Heart right ventricle (tissue), 16 donors: ENCODE measurements around the gene KCNK10. TPM values are rescaled to one million over a fixed set of nuclear protein-coding genes. Genes with fewer than 3 reads are reported as not detected.
A peak's percentile ranks its signal among the peaks of the same experiment; 100 is the strongest.

ENCODE experiments used
- ATAC-seq, 8 donors: fragments of 200-7000 bp; cut with Tn5 transposase; one replicate each; pipeline ENCODE4 v1.9.1; 2020; ENCODE audit warnings: mild to moderate bottlenecking in 8 of 8, moderate library complexity in 8 of 8, moderate number of reproducible peaks in 1 of 8
- DNase-seq, 2 donors: peaks; one replicate each; pipeline ENCODE4 v3.0.0-alpha.2; 2020
- H3K27ac ChIP-seq, 10 donors: fragments of 200-600 bp; sonication (generic) in 2 of 10; one replicate each; pipeline versions ENCODE4 v1.5.0 to v1.8.0; 2020 to 2022; ENCODE audit warnings: mild to moderate bottlenecking in 3 of 10
- H3K27me3 ChIP-seq, 7 donors: fragments of 200-600 bp; one replicate each; pipeline ENCODE4 v1.8.0; 2021 to 2022; ENCODE audit warnings: mild to moderate bottlenecking in 2 of 7
- H3K36me3 ChIP-seq, 9 donors: fragments of 200-600 bp; sonication (generic) in 1 of 9; one replicate each; pipeline versions ENCODE4 v1.5.0 to v1.8.0; 2020 to 2022; ENCODE audit warnings: mild to moderate bottlenecking in 2 of 9
- H3K4me1 ChIP-seq, 9 donors: fragments of 200-600 bp; sonication (generic) in 1 of 9; one replicate each; pipeline versions ENCODE4 v1.5.0 to v1.8.0; 2020 to 2022; ENCODE audit warnings: mild to moderate bottlenecking in 4 of 9
- H3K4me3 ChIP-seq, 10 donors: fragments of 200-600 bp; sonication (generic) in 2 of 10; one replicate each; pipeline versions ENCODE4 v1.5.0 to v1.8.0; 2020 to 2022; ENCODE audit warnings: mild to moderate bottlenecking in 7 of 10, moderate library complexity in 2 of 10
- H3K9me3 ChIP-seq, 11 donors: fragments of 200-600 bp in 10 of 11; sonication (generic) in 2 of 11; one replicate each; pipeline versions ENCODE4 v1.5.0 to v1.8.0; 2013 to 2022; ENCODE audit warnings: mild to moderate bottlenecking in 2 of 11, control low read depth in 1 of 11, moderate library complexity in 1 of 11
- CTCF ChIP-seq, 9 donors: fragments of 200-600 bp; sonication (generic) in 2 of 9; IDR thresholded peaks; one replicate each; pipeline versions ENCODE4 v1.5.0 to v1.8.0; 2021 to 2022; ENCODE audit warnings: antibody characterized with exemption in 9 of 9, mild to moderate bottlenecking in 5 of 9, moderate library complexity in 1 of 9
- WGBS, 2 donors: extraction: QIAGEN DNeasy Blood & Tissue Kit; methylation state at CpG; one replicate each; pipeline ENCODE4 v1.1.7; 2013; ENCODE audit warnings: inconsistent platforms in 1 of 2; 5-methylcytosine and 5-hydroxymethylcytosine counted together
- intact Hi-C, 10 donors: fragments of 100-400 bp; cut with DNase I; formaldehyde crosslinking; loops; one replicate each; pipeline versions ENCODE4 v1.11.1 to v1.14.2; 2022
- long read RNA-seq, 3 donors: library from polyadenylated mRNA; unstranded; transcript quantifications; one replicate each; pipeline ENCODE4 v2.0.0, GENCODE V29; 2020 to 2021
- polyA plus RNA-seq, 2 donors: library from polyadenylated mRNA; stranded (reverse); fragments of 200-250 nt; gene quantifications; one replicate each; pipeline ENCODE4 v1.2.3, GENCODE V29; 2013
- total RNA-seq, 10 donors: library from RNA; stranded (reverse); fragmentation: NEBNext Ultra II Directional in 3 of 10; extraction: Animal tissue kit (Norgen Biotek cat#: 25700) in 3 of 10; gene quantifications; one replicate each; pipeline versions ENCODE4 v1.2.1 to v1.2.4, GENCODE V29; 2021 to 2023
- donor health status: Arrhythmogenic right ventricular cardiomyopathy.
- donor health status: ischemic (EF 13 %, LVEDD 7.1; RV severe dilation, severe dysfunction).
- donor health status: healthy with polysubstance abuse.
- donor health status: DM: no; HTN: yes; CAD: no.
- donor health status: DM: no; HTN: no; CAD: no.
- donor health status: ischemic (EF 25% LVEDD 6.9; RV normal size, moderate dysfunction).
- donor health status: ischemic (EF 25% LVEDD 5.7; RV mildly dilated, moderate dysfunction).
- donor health status: healthy.
- donor health status: DM: yes; HTN: yes; CAD: no.
- donor health status: Ischemic cardiomyopathy.
- donor health status: ischemic (EF 35%, LVEDD 5.7; RV mildly dilated, moderate dysfunction).
- donor health status: nonischemic (EF 11% LVEDD 7.7; RV severe dilation, severe dysfunction).
- donor health status: DM: yes; HTN: yes; CAD: no.
- donor health status: PGD.
- donor health status: ischemic (EF 29% LVEDD 5.4; RV normal size, mild dysfunction).
- donor health status: nonischemic (EF 23%, LVEDD 6.1; RV moderate dilation, normal function).

Gene KCNK10
- total RNA-seq (under 1 TPM in 2 of 10 donors, not detected in 8; 0.11 to 0.21 TPM), polyA plus RNA-seq (under 1 TPM in 1 of 2 donors, not detected in 1; 0.01 TPM)
- long read RNA-seq, donor 1: 0 reads
- long read RNA-seq, donor 2: 0 reads
- long read RNA-seq, donor 3: 0 reads

GRCh38 chr14:88323086-88323522 lies at the start of gene KCNK10:
Gene KCNK10 (minus strand): TSS chr14:88323269. CDS start chr14:88322798, 471 bp downstream.
- Histone ChIP-seq H3K4me1 (peaks cover 0 to 27% (median 12%) of the 10 kb centered on the region in 9 donors), H3K9me3 (peaks cover 0 to 3% (median 0%) of the 10 kb centered on the region in 11 donors), H3K27ac (no peak within 1 kb of the TSS), H3K4me3 (peak within 1 kb of the TSS; percentile 18 to 46 (median 38)), H3K27me3 (peaks cover 6 to 99% (median 83%) of the 10 kb centered on the region in 7 donors), H3K36me3 (no peaks in the 10 kb centered on the region)
- DNase-seq: no peak
- 0% methylated on average over 49 to 52 of the region's 52 CpGs for WGBS, 2 donors
- intact Hi-C loops: no loop called here
- no peak for TF ChIP-seq CTCF (IDR thresholded peaks at IDR 0.05)
- no peak for ATAC-seq

GRCh38 chr14:88369496-88369895 lies 46.4 kb upstream of the KCNK10 start:
- peaks cover 0 to 19% (median 4%) of the 10 kb centered on the region in 11 donors for H3K9me3 ChIP-seq
- no peaks in the 10 kb centered on the region for H3K36me3 ChIP-seq
- no peak for TF ChIP-seq CTCF (IDR thresholded peaks at IDR 0.05)

DNA sequence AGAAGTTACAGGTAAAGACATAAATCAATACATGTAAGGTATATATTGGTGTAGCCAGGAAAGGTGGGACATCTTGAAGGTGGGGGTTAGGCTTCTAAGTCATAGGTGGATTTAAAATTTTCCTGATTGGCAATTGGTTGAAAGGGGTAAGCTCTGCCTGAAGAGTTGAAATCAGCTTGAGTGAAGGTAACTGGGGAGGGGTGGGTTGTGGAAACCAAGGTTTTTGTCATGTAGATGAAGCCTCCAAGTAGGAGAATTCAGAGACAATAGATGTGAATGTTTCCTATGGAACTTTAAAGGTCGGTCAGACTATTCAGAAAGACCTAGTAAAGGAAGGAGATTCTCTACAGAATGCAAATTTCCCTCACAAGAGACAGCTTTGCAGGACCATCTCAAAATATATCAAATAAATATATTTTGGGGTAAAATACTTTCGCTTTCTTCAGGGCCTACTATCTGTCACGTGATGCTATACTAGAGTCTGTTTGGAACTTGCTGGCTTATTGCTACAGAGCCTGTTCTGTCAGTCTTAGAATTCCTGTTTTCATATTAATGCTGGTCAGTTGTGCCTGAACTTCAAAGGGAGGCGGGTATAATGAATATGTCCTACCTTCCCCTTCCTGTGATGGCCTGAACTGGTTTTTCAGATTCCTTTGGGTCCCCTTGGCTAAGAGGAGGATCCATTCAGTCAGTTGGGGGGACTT lies 41.8 kb upstream of the KCNK10 start:
- 54 to 66% methylated on average over 4 of the region's 4 CpGs for WGBS, 2 donors
- Histone ChIP-seq H3K27ac (no peak overlapping the region), H3K9me3 (peaks cover 0 to 17% (median 0%) of the 10 kb centered on the region in 11 donors), H3K27me3 (peaks cover 0 to 17% (median 3%) of the 10 kb centered on the region in 7 donors), H3K36me3 (no peaks in the 10 kb centered on the region), H3K4me3 (no peak overlapping the region), H3K4me1 (no peaks in the 10 kb centered on the region)
- DNase-seq (no peak), ATAC-seq (no peak)
- intact Hi-C loops: no loop called here
- no peak for TF ChIP-seq CTCF (IDR thresholded peaks at IDR 0.05)

More at GRCh38 chr14:88369496-88369895, 46.4 kb upstream of the KCNK10 start:
- intact Hi-C loops: no loop called here
- DNase-seq (no peak), ATAC-seq (no peak)
- Histone ChIP-seq H3K4me3 (no peak overlapping the region), H3K27ac (no peak overlapping the region), H3K27me3 (peaks cover 0 to 9% (median 4%) of the 10 kb centered on the region in 7 donors), H3K4me1 (no peaks in the 10 kb centered on the region)
- 58 to 68% methylated on average over 1 of the region's 1 CpG for WGBS, 2 donors

DNA sequence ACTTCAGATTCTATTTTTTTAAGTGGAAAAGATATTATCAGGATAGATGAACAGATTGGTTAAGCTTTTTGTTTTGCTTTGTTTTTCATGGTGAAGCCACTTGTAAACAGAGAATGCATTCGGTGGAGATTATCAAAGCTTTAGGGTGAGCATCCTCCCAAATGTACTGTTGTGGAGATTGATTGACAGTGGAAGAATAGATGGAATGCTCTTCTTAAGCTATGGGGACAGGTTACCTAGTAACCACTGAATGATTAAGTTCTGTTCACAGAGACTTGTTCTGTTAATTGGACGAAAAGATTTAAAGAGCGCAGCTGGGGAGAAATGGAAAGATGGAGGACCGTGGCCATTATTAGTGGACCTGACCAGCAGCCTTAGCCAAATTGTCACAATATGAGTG lies 40.6 kb upstream of the KCNK10 start:
- H3K9me3 ChIP-seq: peaks cover 0 to 9% (median 0%) of the 10 kb centered on the region in 11 donors
- intact Hi-C loops: no loop called here
- WGBS, 2 donors: 77 to 85% methylated on average over 4 of the region's 4 CpGs
- no peak overlapping the region for H3K27ac ChIP-seq
- H3K27me3 ChIP-seq: peaks cover 0 to 17% (median 0%) of the 10 kb centered on the region in 7 donors
- no peak for TF ChIP-seq CTCF (IDR thresholded peaks at IDR 0.05)
- no peaks in the 10 kb centered on the region for H3K4me1 ChIP-seq
- no peak for ATAC-seq
- no peak overlapping the region for H3K4me3 ChIP-seq
- H3K36me3 ChIP-seq: no peaks in the 10 kb centered on the region
- no peak for DNase-seq
